H1 (cell line): ENCODE measurements around the gene SLC25A21. TPM values are rescaled to one million over a fixed set of nuclear protein-coding genes. Genes with fewer than 3 reads are reported as not detected.

Experiments used
- CTCF ChIA-PET: fragments of 300-600 bp; sonication (Branson Sonifier 250); formaldehyde crosslinking; loops from one replicate; lab custom pipeline; 2021; ENCODE audit not compliant: partially characterized antibody; lab: Charles Lee
- POLR2A ChIA-PET: fragments of 300-600 bp; sonication (Branson Sonifier 250); formaldehyde crosslinking; loops from one replicate; lab custom pipeline; 2021; ENCODE audit warnings: inconsistent platforms; ENCODE audit not compliant: partially characterized antibody; lab: Charles Lee
- DNase-seq, 2 experiments: peaks; one replicate each; pipeline versions ENCODE4 v3.0.0 to v3.0.0-alpha.2; 2010 to 2022; ENCODE audit warnings: low spot score in 2 of 2, low read depth in 1 of 2, mixed read lengths in 1 of 2
- FAIRE-seq: peaks from 2 replicates; lab custom pipeline; 2011; peaks lifted over from hg19 to GRCh38; lab: Jason Lieb, UNC
- H2AFZ ChIP-seq: 2 replicates; pipeline ENCODE4 v1.8.1; 2012; ENCODE audit warnings: low read length, inconsistent platforms
- H2AK5ac ChIP-seq: 2 replicates; pipeline ENCODE4 v1.6.1; 2013; ENCODE audit warnings: low read depth, low read length
- H2BK120ac ChIP-seq: replicated peaks from 2 replicates; pipeline ENCODE3; 2013; ENCODE audit warnings: low read depth, low read length, inconsistent platforms
- H2BK12ac ChIP-seq: 2 replicates; pipeline ENCODE4 v1.6.1; 2013; ENCODE audit warnings: low read depth, low read length
- H2BK15ac ChIP-seq: 2 replicates; pipeline ENCODE4 v1.6.1; 2013; ENCODE audit warnings: low read length
- H2BK20ac ChIP-seq: 2 replicates; pipeline ENCODE4 v1.6.1; 2013; ENCODE audit warnings: low read length
- H2BK5ac ChIP-seq: 2 replicates; pipeline ENCODE4 v1.6.1; 2013; ENCODE audit warnings: low read depth, low read length
- H3K14ac ChIP-seq: 2 replicates; pipeline ENCODE4 v1.6.1; 2013; ENCODE audit warnings: inconsistent platforms; ENCODE audit not compliant: insufficient read length
- H3K18ac ChIP-seq: 2 replicates; pipeline ENCODE4 v1.6.1; 2013; ENCODE audit warnings: low read length; ENCODE audit errors: extremely low read depth
- H3K23ac ChIP-seq: 2 replicates; pipeline ENCODE4 v1.6.1; 2013; ENCODE audit warnings: inconsistent platforms; ENCODE audit not compliant: insufficient read length
- H3K23me2 ChIP-seq: 2 replicates; pipeline ENCODE4 v1.6.1; 2013; ENCODE audit warnings: low read depth, low read length
- H3K27ac ChIP-seq: 2 replicates; pipeline ENCODE4 v1.6.1; 2011; ENCODE audit warnings: low read depth, low read length, inconsistent platforms
- H3K27me3 ChIP-seq, 4 experiments: replicated peaks in 1 of 4; 1 replicate in 1 of 4; 2 replicates in 3 of 4; pipeline versions ENCODE4 v1.6.1 to v1.8.1; 2011 to 2013; ENCODE audit warnings: low read length in 3 of 4, mild to moderate bottlenecking in 3 of 4, inconsistent platforms in 2 of 4, mixed read lengths in 2 of 4, moderate library complexity in 1 of 4; ENCODE audit not compliant: control insufficient read depth in 3 of 4, insufficient read depth in 3 of 4; ENCODE audit errors: extremely low read depth in 1 of 4
- H3K36me3 ChIP-seq, 4 experiments: 2 replicates each; pipeline versions ENCODE4 v1.6.1 to v1.8.1; 2011 to 2013; ENCODE audit warnings: mild to moderate bottlenecking in 4 of 4, low read length in 3 of 4, moderate library complexity in 2 of 4, control low read depth in 1 of 4, inconsistent platforms in 1 of 4; ENCODE audit not compliant: insufficient read depth in 4 of 4, control insufficient read depth in 2 of 4
- H3K4ac ChIP-seq: replicated peaks from 2 replicates; pipeline ENCODE3; 2013; ENCODE audit warnings: low read length, low read depth, mixed read lengths, inconsistent platforms; ENCODE audit not compliant: insufficient read length
- H3K4me1 ChIP-seq, 4 experiments: replicated peaks in 1 of 4; 1 replicate in 1 of 4; 2 replicates in 3 of 4; pipeline versions ENCODE4 v1.6.1 to v1.8.1; 2011 to 2013; ENCODE audit warnings: low read length in 3 of 4, inconsistent platforms in 2 of 4, mixed read lengths in 1 of 4; ENCODE audit not compliant: insufficient read depth in 4 of 4, control insufficient read depth in 3 of 4
- H3K4me2 ChIP-seq, 2 experiments: 2 replicates each; pipeline versions ENCODE4 v1.6.1 to v1.8.1; 2011 to 2013; ENCODE audit warnings: low read depth in 2 of 2, low read length in 2 of 2, control low read depth in 1 of 2, inconsistent platforms in 1 of 2, mild to moderate bottlenecking in 1 of 2; ENCODE audit not compliant: insufficient read depth in 1 of 2
- H3K4me3 ChIP-seq, 4 experiments: fragments of 200-600, 300-600 bp in 1 of 4; sonication (generic), shearing (Covaris generic), sonication (Bioruptor Twin) in 1 of 4; 2 replicates each; pipeline versions ENCODE4 v1.5.1 to v1.8.1; 2011 to 2016; ENCODE audit warnings: low read length in 4 of 4, low read depth in 3 of 4, control low read depth in 2 of 4, inconsistent platforms in 2 of 4, mild to moderate bottlenecking in 2 of 4, mixed read lengths in 1 of 4, moderate library complexity in 1 of 4; ENCODE audit not compliant: insufficient read depth in 2 of 4; ENCODE audit errors: extremely low read depth in 1 of 4
- H3K56ac ChIP-seq: replicated peaks from 2 replicates; pipeline ENCODE3; 2013; ENCODE audit warnings: low read depth, mild to moderate bottlenecking, mixed read lengths, low read length, inconsistent platforms; ENCODE audit not compliant: insufficient read length
- H3K79me1 ChIP-seq: 2 replicates; pipeline ENCODE4 v1.6.1; 2013; ENCODE audit warnings: low read depth, low read length, control low read depth
- H3K79me2 ChIP-seq, 2 experiments: 2 replicates each; pipeline versions ENCODE4 v1.6.1 to v1.8.1; 2012 to 2013; ENCODE audit warnings: low read length in 2 of 2, mild to moderate bottlenecking in 2 of 2, inconsistent platforms in 1 of 2; ENCODE audit not compliant: insufficient read depth in 2 of 2, control insufficient read depth in 1 of 2
- H3K9ac ChIP-seq, 4 experiments: replicated peaks in 1 of 4; 1 replicate in 1 of 4; 2 replicates in 3 of 4; pipeline versions ENCODE4 v1.6.1 to v1.8.1; 2011 to 2013; ENCODE audit warnings: low read depth in 3 of 4, low read length in 3 of 4, control low read depth in 2 of 4, mild to moderate bottlenecking in 2 of 4, moderate library complexity in 2 of 4, inconsistent platforms in 1 of 4; ENCODE audit errors: extremely low read depth in 1 of 4
- H3K9me3 ChIP-seq, 2 experiments: 2 replicates each; pipeline versions ENCODE4 v1.6.1 to v1.8.1; 2012 to 2013; ENCODE audit warnings: mild to moderate bottlenecking in 2 of 2, moderate library complexity in 2 of 2, control low read depth in 1 of 2, inconsistent platforms in 1 of 2, low read depth in 1 of 2, low read length in 1 of 2, mixed read lengths in 1 of 2; ENCODE audit not compliant: insufficient read depth in 2 of 2
- H4K20me1 ChIP-seq, 2 experiments: replicated peaks in 1 of 2; 2 replicates each; pipeline versions ENCODE3 to v1.8.1; 2011 to 2013; ENCODE audit warnings: inconsistent platforms in 2 of 2, low read length in 2 of 2, mild to moderate bottlenecking in 1 of 2; ENCODE audit not compliant: insufficient read depth in 2 of 2, control insufficient read depth in 1 of 2
- H4K5ac ChIP-seq: 2 replicates; pipeline ENCODE4 v1.6.1; 2013; ENCODE audit warnings: low read length, low read depth, mixed read lengths, inconsistent platforms; ENCODE audit not compliant: insufficient read length
- H4K8ac ChIP-seq: 2 replicates; pipeline ENCODE4 v1.8.0; 2013; ENCODE audit warnings: mild to moderate bottlenecking, moderate library complexity, low read length, inconsistent platforms; ENCODE audit not compliant: insufficient read depth; ENCODE audit errors: extremely low read depth
- H4K91ac ChIP-seq: replicated peaks from 2 replicates; pipeline ENCODE3; 2013; ENCODE audit warnings: low read length, mixed read lengths, inconsistent platforms; ENCODE audit not compliant: insufficient read length
- CBX8 ChIP-seq: fragments of 300-800, 300-1000 bp; sonication (generic); IDR thresholded peaks from 2 replicates; pipeline ENCODE4 v1.7.1; 2016; ENCODE audit warnings: low read depth, low read length, borderline replicate concordance
- CTCF ChIP-seq, 3 experiments: IDR thresholded peaks; 1 replicate in 2 of 3; 2 replicates in 1 of 3; pipeline versions ENCODE4 v1.5.1 to v1.6.1; 2011; ENCODE audit warnings: low read length in 3 of 3, mild to moderate bottlenecking in 3 of 3, inconsistent platforms in 2 of 3, low read depth in 1 of 3, moderate library complexity in 1 of 3; ENCODE audit not compliant: insufficient read depth in 1 of 3; ENCODE audit errors: control extremely low read depth in 1 of 3
- KDM4A ChIP-seq: IDR thresholded peaks from one replicate; pipeline ENCODE4 v1.7.1; 2012; ENCODE audit warnings: low read depth, mild to moderate bottlenecking, moderate library complexity, low read length, inconsistent platforms; ENCODE audit not compliant: severe bottlenecking
- SRF ChIP-seq: IDR thresholded peaks from 2 replicates; pipeline ENCODE4 v1.6.1; 2011; ENCODE audit warnings: mild to moderate bottlenecking, low read depth, low read length, moderate library complexity
- TAF7 ChIP-seq: optimal IDR thresholded peaks from 2 replicates; pipeline ENCODE3; 2011; ENCODE audit warnings: low read depth, mild to moderate bottlenecking, inconsistent platforms, low read length, moderate library complexity, borderline replicate concordance
- WGBS, 2 experiments: shearing (Covaris generic) in 1 of 2; methylation state at CpG; one replicate each; pipeline versions ENCODE4 v1.1.6 to v1.1.7; 2013 to 2015; ENCODE audit warnings: low lambda C conversion rate in 2 of 2, mixed read lengths in 2 of 2, inconsistent platforms in 1 of 2, low coverage in 1 of 2, missing lambda C conversion rate in 1 of 2; ENCODE audit not compliant: insufficient replicate concordance in 2 of 2, insufficient coverage in 1 of 2, insufficient read length in 1 of 2; ENCODE audit errors: extremely low coverage in 1 of 2, missing lambda C conversion rate in 1 of 2; 5-methylcytosine and 5-hydroxymethylcytosine counted together
- polyA plus RNA-seq, 7 experiments: library from polyadenylated mRNA; depleted of rRNA in 3 of 7; stranded (reverse) in 5 of 7; unstranded in 2 of 7; fragments of >200 nt in 5 of 7; fragments of 200-250 nt in 2 of 7; gene quantifications; 1 replicate in 5 of 7; 2 replicates in 1 of 7; 4 replicates in 1 of 7; pipeline versions ENCODE4 v1.2.1 to v1.2.3, GENCODE V29; 2011 to 2013; ENCODE audit warnings: missing spikeins in 2 of 7, mixed read lengths in 2 of 7
- total RNA-seq: library from RNA; stranded (reverse); fragmentation: NEBNext Ultra II Directional; extraction: Animal tissue kit (Norgen Biotek cat#: 25700); gene quantifications from 2 replicates; pipeline ENCODE4 v1.2.1, GENCODE V29; 2021
- TF ChIP-seq, protein P1 (sequence below): IDR thresholded peaks from 2 replicates; pipeline ENCODE4 v1.6.1; 2012; ENCODE audit warnings: inconsistent platforms

The SLC25A21 gene
- total and polyA plus RNA-seq, 2 of the 8 experiments (the other 6 are each of a cell fraction or from before 2014, with no cell fraction given): 6.9 to 15.7 TPM

- Histone ChIP-seq H3K36me3 (no peaks in the 10 kb centered on the region), H2BK120ac (no peak overlapping the region), H2AFZ (no peak overlapping the region), H3K79me2 (no peaks in the 10 kb centered on the region), H2BK15ac (no peak overlapping the region), H3K23me2 (no peaks in the 10 kb centered on the region), H2BK12ac (no peak overlapping the region), H4K91ac (no peak overlapping the region), H3K9me3 (no peaks in the 10 kb centered on the region), H2AK5ac (no peak overlapping the region), H3K23ac (no peak overlapping the region), H3K9ac (no peak overlapping the region), H3K14ac (no peak overlapping the region), H3K56ac (no peak overlapping the region), H2BK20ac (no peak overlapping the region), H3K4me2 (no peak overlapping the region), H3K27me3 (no peaks in the 10 kb centered on the region), H3K4ac (no peak overlapping the region), H3K4me3 (no peak overlapping the region), H3K27ac (no peak overlapping the region), H4K20me1 (peaks cover 0 to 1% of the 10 kb centered on the region in 2 experiments), H4K8ac (no peak overlapping the region), H3K18ac (no peak overlapping the region), H2BK5ac (no peak overlapping the region), H3K4me1 (no peaks in the 10 kb centered on the region), H3K79me1 (no peaks in the 10 kb centered on the region), H4K5ac (no peak overlapping the region)
- ChIA-PET CTCF (interaction anchor here (0.8 to 4.5 kb wide), 17 partner anchors 11 to 287 kb away, joined by 3 to 14 read pairs (median 3); no protein-coding TSS in a partner anchor), POLR2A (no interaction called here)
- FAIRE-seq (no peak), DNase-seq (no peak)
- WGBS, 2 experiments: 63% methylated on average over 3 of the region's 3 CpGs; no CpG with 5 or more reads in 1 of the 2 experiments
- TF ChIP-seq TAF7: no peak
- peak in 1 of 3 experiments; percentile 4; a peak in 1 of 4 replicates for TF ChIP-seq CTCF (IDR thresholded peaks at IDR 0.05; ENCODE audit: control extremely low read depth in 1 of 3, insufficient read depth in 1 of 3, low read depth in 1 of 3, low read length in 3 of 3)
- no peak for TF ChIP-seq CBX8
- no peak for TF ChIP-seq SRF
- TF ChIP-seq, protein P1, sequence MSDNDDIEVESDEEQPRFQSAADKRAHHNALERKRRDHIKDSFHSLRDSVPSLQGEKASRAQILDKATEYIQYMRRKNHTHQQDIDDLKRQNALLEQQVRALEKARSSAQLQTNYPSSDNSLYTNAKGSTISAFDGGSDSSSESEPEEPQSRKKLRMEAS: no peak
- no peak for TF ChIP-seq KDM4A
Measured at GRCh38 chr14:36863271-36863670, 309.1 kb downstream of the SLC25A21 start.
